Thyroid gland (tissue), 4 donors: ENCODE measurements around the gene TMEM51. TPM values are rescaled to one million over a fixed set of nuclear protein-coding genes. Genes with fewer than 3 reads are reported as not detected.
A peak's percentile ranks its signal among the peaks of the same experiment; 100 is the strongest.

Experiments used
- DNase-seq, 2 donors: peaks; one replicate each; pipeline ENCODE4 v3.0.0-alpha.2; 2019
- H3K27ac ChIP-seq, 3 donors: fragments of 200-600 bp; sonication (generic); 1 replicate in 2 of 3; 2 replicates in 1 of 3; pipeline ENCODE4 v1.5.1; 2016 to 2019; ENCODE audit warnings: mild to moderate bottlenecking in 1 of 3, moderate library complexity in 1 of 3
- H3K27me3 ChIP-seq: fragments of 200-600 bp; sonication (generic); one replicate; pipeline ENCODE4 v1.5.1; 2019
- H3K36me3 ChIP-seq, 2 donors: fragments of 200-600 bp; sonication (generic); one replicate each; pipeline ENCODE4 v1.5.1; 2016 to 2019
- H3K4me1 ChIP-seq, 2 donors: fragments of 200-600 bp; sonication (generic); one replicate each; pipeline ENCODE4 v1.5.1; 2017 to 2019
- H3K4me3 ChIP-seq, 3 donors: fragments of 200-600 bp; sonication (generic); replicated peaks in 1 of 3; 1 replicate in 2 of 3; 2 replicates in 1 of 3; pipeline ENCODE4 v1.5.1; 2016; ENCODE audit warnings: mild to moderate bottlenecking in 1 of 3
- H3K9me3 ChIP-seq: fragments of 200-600 bp; sonication (generic); one replicate; pipeline ENCODE4 v1.5.1; 2017
- CTCF ChIP-seq, 6 experiments: fragments of 200-600 bp in 3 of 6; fragments of 450-650 bp in 3 of 6; sonication (generic) in 3 of 6; IDR thresholded peaks; one replicate each; pipeline ENCODE4 v1.5.1; 2016 to 2019; ENCODE audit warnings: antibody characterized with exemption in 6 of 6, mild to moderate bottlenecking in 2 of 6, inconsistent platforms in 1 of 6, moderate library complexity in 1 of 6
- POLR2A ChIP-seq, 2 donors: fragments of 450-650 bp; IDR thresholded peaks; one replicate each; pipeline ENCODE4 v1.6.1; 2017; ENCODE audit warnings: antibody characterized with exemption in 2 of 2, mild to moderate bottlenecking in 2 of 2, moderate library complexity in 1 of 2
- WGBS, 2 donors: methylation state at CpG; one replicate each; pipeline ENCODE4 v1.1.5; 2017; 5-methylcytosine and 5-hydroxymethylcytosine counted together
- intact Hi-C: fragments of 100-400 bp; cut with DNase I; formaldehyde crosslinking; loops from one replicate; pipeline ENCODE4 v1.15.1; 2023
- total RNA-seq, 4 donors: library from RNA; depleted of rRNA; stranded (reverse); fragments of >200 nt; gene quantifications; one replicate each; pipeline ENCODE4 v1.2.3, GENCODE V29; 2016

The TMEM51 gene
- total RNA-seq, 4 donors from 2014 or later: 3.7 to 12.0 (median 6.4) TPM

- 81 to 90% methylated on average over 13 of the region's 13 CpGs for WGBS, 2 donors
- no peak overlapping the region for H3K4me3 ChIP-seq
- H3K27me3 ChIP-seq: no peaks in the 10 kb centered on the region
- H3K9me3 ChIP-seq: no peaks in the 10 kb centered on the region
- H3K36me3 ChIP-seq: no peaks in the 10 kb centered on the region
- H3K27ac ChIP-seq: no peak overlapping the region
- no peak for DNase-seq
- H3K4me1 ChIP-seq: no peaks in the 10 kb centered on the region
- TF ChIP-seq POLR2A (IDR thresholded peaks at IDR 0.05): no peak
- TF ChIP-seq CTCF (IDR thresholded peaks at IDR 0.05): no peak
- intact Hi-C loops: no loop called here
These were observed 38.2 kb downstream of the TMEM51 start for GRCh38 chr1:15191770-15192169.

- Histone ChIP-seq H3K36me3 (no peaks in the 10 kb centered on the region), H3K4me3 (no peak overlapping the region), H3K9me3 (no peaks in the 10 kb centered on the region), H3K4me1 (peaks cover 0 to 8% of the 10 kb centered on the region in 2 donors), H3K27ac (no peak overlapping the region), H3K27me3 (no peaks in the 10 kb centered on the region)
- 83 to 94% methylated on average over 3 to 4 of the region's 12 CpGs for WGBS, 2 donors
- intact Hi-C loops: no loop called here
- no peak for DNase-seq
- TF ChIP-seq CTCF (IDR thresholded peaks at IDR 0.05): no peak
- no peak for TF ChIP-seq POLR2A (IDR thresholded peaks at IDR 0.05)
These were observed 39.5 kb downstream of the TMEM51 start for GRCh38 chr1:15192916-15193550.

GRCh38 chr1:15195420-15196052 is 42.0 kb downstream of the TMEM51 start:
- no peaks in the 10 kb centered on the region for H3K36me3 ChIP-seq
- H3K4me1 ChIP-seq: peaks cover 0 to 11% of the 10 kb centered on the region in 2 donors
- no peak overlapping the region for H3K4me3 ChIP-seq
- intact Hi-C loops: no loop called here
- no peak for TF ChIP-seq CTCF (IDR thresholded peaks at IDR 0.05)
- TF ChIP-seq POLR2A (IDR thresholded peaks at IDR 0.05): no peak
- 68 to 81% methylated on average over 9 of the region's 9 CpGs for WGBS, 2 donors
- no peaks in the 10 kb centered on the region for H3K9me3 ChIP-seq
- no peaks in the 10 kb centered on the region for H3K27me3 ChIP-seq
- H3K27ac ChIP-seq: no peak overlapping the region
- DNase-seq: no peak

- Histone ChIP-seq H3K4me3 (no peak overlapping the region), H3K9me3 (no peaks in the 10 kb centered on the region), H3K27me3 (no peaks in the 10 kb centered on the region), H3K4me1 (peaks cover 0 to 16% of the 10 kb centered on the region in 2 donors), H3K36me3 (no peaks in the 10 kb centered on the region), H3K27ac (no peak overlapping the region)
- DNase-seq: no peak
- TF ChIP-seq CTCF (IDR thresholded peaks at IDR 0.05) (no peak), POLR2A (IDR thresholded peaks at IDR 0.05) (no peak)
- 73 to 84% methylated on average over 9 of the region's 9 CpGs for WGBS, 2 donors
- intact Hi-C loops: no loop called here
These were observed 42.5 kb downstream of the TMEM51 start for GRCh38 chr1:15196069-15196468.

- 23 to 26% methylated on average over 8 of the region's 8 CpGs for WGBS, 2 donors
- intact Hi-C loops: no loop called here
These were observed 43.4 kb downstream of the TMEM51 start for GRCh38 chr1:15196807-15197530.

More at GRCh38 chr1:15196807-15197530, 43.4 kb downstream of the TMEM51 start:
- DNase-seq: peak; percentile 58 to 67
- Histone ChIP-seq H3K9me3 (no peaks in the 10 kb centered on the region), H3K27ac (no peak overlapping the region), H3K4me1 (peaks cover 0 to 17% of the 10 kb centered on the region in 2 donors), H3K27me3 (no peaks in the 10 kb centered on the region), H3K4me3 (no peak overlapping the region), H3K36me3 (no peaks in the 10 kb centered on the region)
- no peak for TF ChIP-seq POLR2A (IDR thresholded peaks at IDR 0.05)
- TF ChIP-seq CTCF (IDR thresholded peaks at IDR 0.05): no peak
